RKO (cell line): Measurements from ENCODE around the gene KCMF1.

Experiments used
- DNase-seq: peaks from one replicate; pipeline ENCODE4 v3.0.0-alpha.2; 2016; ENCODE audit warnings: low spot score

The KCMF1 gene

GRCh38 chr2:85078536-85078935 lies 107.6 kb downstream of the KCMF1 start:
- no peak for DNase-seq

GRCh38 chr2:85083092-85083491 lies 112.1 kb downstream of the KCMF1 start:
- no peak for DNase-seq

GRCh38 chr2:85085563-85085962 lies 114.6 kb downstream of the KCMF1 start:
- DNase-seq = no peak

- DNase-seq = no peak
Measured at GRCh38 chr2:85087541-85087940, 116.6 kb downstream of the KCMF1 start.

- no peak for DNase-seq
Measured at GRCh38 chr2:85088921-85089320, 118.0 kb downstream of the KCMF1 start.

GRCh38 chr2:85089585-85089984 lies 118.6 kb downstream of the KCMF1 start:
- DNase-seq = no peak

- no peak for DNase-seq
Measured at GRCh38 chr2:85091838-85092237, 120.9 kb downstream of the KCMF1 start.

- DNase-seq = no peak
Measured at GRCh38 chr2:85095094-85095493, 124.1 kb downstream of the KCMF1 start.

GRCh38 chr2:85096616-85097015 lies 125.7 kb downstream of the KCMF1 start:
- no peak for DNase-seq

GRCh38 chr2:85104228-85104627 lies 133.3 kb downstream of the KCMF1 start:
- no peak for DNase-seq

- DNase-seq = peak; percentile 18
Measured at GRCh38 chr2:85106489-85107180, 135.7 kb downstream of the KCMF1 start.
